GM18505 (cell line): ENCODE data around the gene UGT2A2.

ENCODE experiments used
- ATAC-seq: cut with Tn5 transposase; IDR thresholded peaks from one replicate; pipeline ENCODE4 v1.9.1; 2021; ENCODE audit not compliant: unreplicated experiment
- POLR2A ChIP-seq: IDR thresholded peaks from 4 replicates; pipeline ENCODE4 v1.6.1; 2011; ENCODE audit warnings: borderline replicate concordance; ENCODE audit not compliant: insufficient read depth, insufficient read length; ENCODE audit errors: extremely low read depth

Gene UGT2A2

GRCh38 chr4:69610484-69610883 is 29.0 kb downstream of the UGT2A2 start:
- TF ChIP-seq POLR2A: no peak
- ATAC-seq: no peak

GRCh38 chr4:69601065-69601464 is 38.4 kb downstream of the UGT2A2 start:
- TF ChIP-seq POLR2A: no peak
- ATAC-seq: no peak

- no peak for TF ChIP-seq POLR2A
- no peak for ATAC-seq
Observed at GRCh38 chr4:69600013-69600412, 39.4 kb downstream of the UGT2A2 start.

- ATAC-seq: no peak
- no peak for TF ChIP-seq POLR2A
Observed at GRCh38 chr4:69594382-69594781, 45.1 kb downstream of the UGT2A2 start.

- no peak for ATAC-seq
Observed at GRCh38 chr4:69591364-69591763, 48.1 kb downstream of the UGT2A2 start.

GRCh38 chr4:69589884-69590283 is 49.6 kb downstream of the UGT2A2 start:
- TF ChIP-seq POLR2A: no peak
- no peak for ATAC-seq

More at GRCh38 chr4:69591364-69591763, 48.1 kb downstream of the UGT2A2 start:
- TF ChIP-seq POLR2A: no peak

- no peak for ATAC-seq
- no peak for TF ChIP-seq POLR2A
Observed at GRCh38 chr4:69584135-69584534, 55.3 kb downstream of the UGT2A2 start.

- ATAC-seq: no peak
- no peak for TF ChIP-seq POLR2A
Observed at GRCh38 chr4:69583543-69583942, 55.9 kb downstream of the UGT2A2 start.

- ATAC-seq: no peak
- no peak for TF ChIP-seq POLR2A
Observed at GRCh38 chr4:69577245-69577644, 62.2 kb downstream of the UGT2A2 start.

GRCh38 chr4:69576251-69576877 is 63.1 kb downstream of the UGT2A2 start:
- ATAC-seq: no peak

GRCh38 chr4:69568787-69569186 is 70.7 kb downstream of the UGT2A2 start:
- TF ChIP-seq POLR2A: no peak
- no peak for ATAC-seq

More at GRCh38 chr4:69576251-69576877, 63.1 kb downstream of the UGT2A2 start:
- TF ChIP-seq POLR2A: no peak

- no peak for ATAC-seq
- no peak for TF ChIP-seq POLR2A
Observed at GRCh38 chr4:69563424-69563823, 76.0 kb downstream of the UGT2A2 start.

GRCh38 chr4:69549651-69550050 is 89.8 kb downstream of the UGT2A2 start:
- ATAC-seq: no peak
- TF ChIP-seq POLR2A: no peak

GRCh38 chr4:69546134-69546765 is 93.2 kb downstream of the UGT2A2 start:
- no peak for ATAC-seq
- no peak for TF ChIP-seq POLR2A
